ENCODE measurements around the gene ZNF155.

The ZNF155 gene

DNA sequence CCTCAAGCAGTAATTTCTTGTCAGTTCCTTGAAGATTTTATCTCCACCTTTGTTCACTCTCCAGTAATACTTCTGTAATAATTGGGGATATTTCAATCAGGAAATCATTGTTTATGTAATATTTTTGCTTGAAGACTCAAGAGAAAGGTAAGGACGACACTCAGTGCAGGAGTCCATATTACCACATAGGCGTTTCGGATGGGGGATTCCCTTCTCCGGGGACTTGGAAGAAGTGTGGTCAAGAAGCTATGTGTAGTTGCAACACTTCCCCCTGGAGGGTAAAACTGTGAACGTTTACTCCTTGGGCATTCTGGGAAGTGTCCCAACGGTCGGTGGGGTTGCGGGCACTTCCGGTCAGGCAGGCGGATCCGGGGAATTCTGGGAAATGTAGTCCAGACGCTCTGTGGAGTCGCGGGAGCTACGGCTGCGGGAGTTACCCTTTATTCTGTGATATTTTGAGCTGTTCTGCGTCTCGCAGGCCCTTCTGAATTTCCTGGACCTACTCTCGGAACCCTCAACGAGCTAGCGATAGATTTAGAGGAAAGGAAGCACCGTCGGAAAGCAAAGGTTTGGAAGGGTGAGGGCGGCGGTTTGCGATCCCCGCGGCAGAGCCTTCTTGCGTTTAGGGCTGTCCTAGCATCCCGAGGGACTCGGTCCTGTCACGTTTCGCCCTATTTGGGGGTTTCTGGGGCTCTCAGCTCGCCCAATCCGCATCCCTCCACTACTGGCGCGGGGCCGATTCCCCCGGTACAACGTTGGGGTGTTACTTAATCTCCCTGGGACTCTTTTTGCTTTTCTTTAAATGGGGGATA is 32.9 kb upstream of the ZNF155 start, which contains the start of gene ZNF221:
ZNF221 (plus strand) TSS at position 395 of the 812 bp plus-strand sequence. CDS start 11,499 bp downstream, outside the sequence.
- TF ChIP-seq, protein P1, sequence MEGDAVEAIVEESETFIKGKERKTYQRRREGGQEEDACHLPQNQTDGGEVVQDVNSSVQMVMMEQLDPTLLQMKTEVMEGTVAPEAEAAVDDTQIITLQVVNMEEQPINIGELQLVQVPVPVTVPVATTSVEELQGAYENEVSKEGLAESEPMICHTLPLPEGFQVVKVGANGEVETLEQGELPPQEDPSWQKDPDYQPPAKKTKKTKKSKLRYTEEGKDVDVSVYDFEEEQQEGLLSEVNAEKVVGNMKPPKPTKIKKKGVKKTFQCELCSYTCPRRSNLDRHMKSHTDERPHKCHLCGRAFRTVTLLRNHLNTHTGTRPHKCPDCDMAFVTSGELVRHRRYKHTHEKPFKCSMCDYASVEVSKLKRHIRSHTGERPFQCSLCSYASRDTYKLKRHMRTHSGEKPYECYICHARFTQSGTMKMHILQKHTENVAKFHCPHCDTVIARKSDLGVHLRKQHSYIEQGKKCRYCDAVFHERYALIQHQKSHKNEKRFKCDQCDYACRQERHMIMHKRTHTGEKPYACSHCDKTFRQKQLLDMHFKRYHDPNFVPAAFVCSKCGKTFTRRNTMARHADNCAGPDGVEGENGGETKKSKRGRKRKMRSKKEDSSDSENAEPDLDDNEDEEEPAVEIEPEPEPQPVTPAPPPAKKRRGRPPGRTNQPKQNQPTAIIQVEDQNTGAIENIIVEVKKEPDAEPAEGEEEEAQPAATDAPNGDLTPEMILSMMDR (conservative IDR thresholded peaks at IDR 0.05; ENCODE audit: low read length) = peak; percentile 50
- H3K4me3 ChIP-seq (ENCODE audit: low read length) = peak within 1 kb of the TSS; percentile 94
- DNase-seq (ENCODE audit: low read depth) = peak; percentile 99

GRCh38 chr19:43956827-43957226 is 27.2 kb upstream of the ZNF155 start:
- no peak for DNase-seq (ENCODE audit: low read depth)
- H3K4me3 ChIP-seq (ENCODE audit: low read length) = no peak overlapping the region
- TF ChIP-seq, protein P1 (conservative IDR thresholded peaks at IDR 0.05; ENCODE audit: low read length) = no peak

DNA sequence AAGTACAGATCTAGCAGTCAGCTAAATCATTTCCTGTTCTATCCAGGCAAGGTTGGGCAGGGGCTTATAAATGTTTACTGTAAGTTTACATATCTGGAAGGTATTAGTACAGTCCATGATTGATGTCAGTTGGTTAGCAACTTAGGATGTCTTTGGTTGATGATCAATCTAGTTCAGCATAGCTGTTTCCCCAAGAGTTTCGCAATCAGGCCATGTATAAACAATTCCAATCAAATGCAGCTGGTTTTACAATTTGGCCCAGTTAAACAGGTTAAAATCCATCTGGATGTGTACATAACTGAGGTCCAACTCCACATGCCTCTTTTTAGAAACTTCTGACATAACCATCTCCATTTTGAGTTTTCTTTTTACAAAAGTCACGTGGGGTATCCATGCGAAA is 26.1 kb upstream of the ZNF155 start:
- TF ChIP-seq, protein P1 (conservative IDR thresholded peaks at IDR 0.05; ENCODE audit: low read length) = no peak
- no peak overlapping the region for H3K4me3 ChIP-seq (ENCODE audit: low read length)
- DNase-seq (ENCODE audit: low read depth) = peak; percentile 94

GRCh38 chr19:43960411-43960810 is 23.6 kb upstream of the ZNF155 start:
- no peak for DNase-seq (ENCODE audit: low read depth)
- no peak overlapping the region for H3K4me3 ChIP-seq (ENCODE audit: low read length)
- TF ChIP-seq, protein P1 (conservative IDR thresholded peaks at IDR 0.05; ENCODE audit: low read length) = no peak

DNA sequence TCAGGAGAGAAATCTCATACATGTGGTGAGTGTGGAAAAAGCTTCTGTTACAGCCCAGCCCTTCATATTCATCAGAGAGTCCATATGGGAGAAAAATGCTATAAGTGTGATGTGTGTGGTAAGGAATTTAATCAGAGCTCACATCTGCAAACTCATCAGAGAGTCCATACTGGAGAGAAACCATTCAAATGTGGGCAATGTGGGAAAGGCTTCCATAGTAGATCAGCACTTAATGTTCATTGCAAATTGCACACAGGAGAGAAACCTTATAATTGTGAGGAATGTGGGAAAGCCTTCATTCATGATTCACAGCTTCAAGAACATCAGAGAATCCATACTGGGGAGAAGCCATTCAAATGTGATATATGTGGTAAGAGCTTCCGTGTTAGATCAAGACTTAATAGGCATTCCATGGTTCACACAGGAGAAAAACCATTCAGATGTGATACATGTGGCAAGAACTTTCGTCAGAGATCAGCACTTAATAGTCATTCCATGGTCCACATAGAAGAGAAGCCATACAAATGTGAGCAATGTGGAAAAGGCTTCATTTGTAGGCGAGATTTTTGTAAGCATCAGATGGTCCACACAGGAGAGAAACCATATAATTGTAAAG is 17.8 kb upstream of the ZNF155 start:
- DNase-seq (ENCODE audit: low read depth) = no peak
- TF ChIP-seq, protein P1 (conservative IDR thresholded peaks at IDR 0.05; ENCODE audit: low read length) = no peak
- H3K4me3 ChIP-seq (ENCODE audit: low read length) = no peak overlapping the region

DNA sequence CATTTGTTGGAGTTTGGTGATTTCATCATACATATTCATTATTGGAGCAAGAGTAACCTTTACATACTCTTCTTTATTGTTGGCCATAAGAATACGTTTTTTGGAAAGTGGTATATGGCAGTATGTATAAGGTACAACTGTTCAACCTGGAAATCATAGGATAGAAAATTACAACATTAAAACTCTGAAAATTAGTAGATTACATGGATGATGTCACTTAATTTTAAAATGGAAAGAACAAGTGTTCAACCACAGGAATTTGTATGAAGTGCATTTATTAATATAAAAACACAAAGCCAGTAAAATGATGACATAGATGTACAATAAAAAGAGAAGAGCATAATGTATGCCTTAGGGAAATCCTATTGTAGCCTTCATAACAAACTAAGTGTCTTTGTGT is 7.3 kb upstream of the ZNF155 start:
- DNase-seq (ENCODE audit: low read depth) = no peak
- TF ChIP-seq, protein P1 (conservative IDR thresholded peaks at IDR 0.05; ENCODE audit: low read length) = no peak
- H3K4me3 ChIP-seq (ENCODE audit: low read length) = no peak overlapping the region

GRCh38 chr19:43983544-43983911 is 460 bp upstream of the ZNF155 start:
- DNase-seq (ENCODE audit: low read depth) = no peak
- peak overlapping the region; percentile 77 for H3K4me3 ChIP-seq (ENCODE audit: low read length)
- TF ChIP-seq, protein P1 (conservative IDR thresholded peaks at IDR 0.05; ENCODE audit: low read length) = no peak
